Osteoblast (primary cell): ENCODE measurements around the gene MYOG. TPM values are rescaled to one million over a fixed set of nuclear protein-coding genes. Genes with fewer than 3 reads are reported as not detected.

ENCODE experiments used
- DNase-seq: peaks from one replicate; pipeline ENCODE4 v3.0.0; 2011; ENCODE audit warnings: low spot score, mixed read lengths; ENCODE audit not compliant: insufficient read length; ENCODE audit errors: missing footprints
- H2AFZ ChIP-seq: 2 replicates; pipeline ENCODE4 v1.6.0; 2011; ENCODE audit warnings: mild to moderate bottlenecking, low read length
- H3K27ac ChIP-seq: 2 replicates; pipeline ENCODE4 v1.5.1; 2011; ENCODE audit warnings: mild to moderate bottlenecking, low read depth, low read length, moderate library complexity
- H3K27me3 ChIP-seq: 2 replicates; pipeline ENCODE4 v1.6.0; 2012; ENCODE audit warnings: mild to moderate bottlenecking, control low read depth, inconsistent platforms, low read length, moderate library complexity; ENCODE audit not compliant: insufficient read depth
- H3K36me3 ChIP-seq: 2 replicates; pipeline ENCODE4 v1.5.1; 2011; ENCODE audit warnings: mild to moderate bottlenecking, low read length, control low read depth, moderate library complexity; ENCODE audit not compliant: insufficient read depth
- H3K4me1 ChIP-seq: 2 replicates; pipeline ENCODE4 v1.5.1; 2011; ENCODE audit warnings: mild to moderate bottlenecking, low read length, control low read depth, moderate library complexity; ENCODE audit not compliant: insufficient read depth
- H3K4me2 ChIP-seq: 2 replicates; pipeline ENCODE4 v1.6.0; 2011; ENCODE audit warnings: mild to moderate bottlenecking, low read length; ENCODE audit not compliant: insufficient read depth
- H3K4me3 ChIP-seq: fragments of 200-600 bp; sonication (generic); 3 replicates; pipeline ENCODE4 v1.5.1; 2012; ENCODE audit warnings: mild to moderate bottlenecking, low read length, inconsistent platforms; ENCODE audit not compliant: insufficient read depth
- H3K79me2 ChIP-seq: 2 replicates; pipeline ENCODE4 v1.6.0; 2012; ENCODE audit warnings: mild to moderate bottlenecking, low read length, control low read depth, inconsistent platforms; ENCODE audit not compliant: insufficient read depth
- H3K9me3 ChIP-seq: 2 replicates; pipeline ENCODE4 v1.5.1; 2011; ENCODE audit warnings: low read depth, low read length, control low read depth
- H4K20me1 ChIP-seq: 2 replicates; pipeline ENCODE4 v1.6.0; 2012; ENCODE audit warnings: mild to moderate bottlenecking, low read length, control low read depth; ENCODE audit not compliant: insufficient read depth
- total RNA-seq: library from RNA; depleted of rRNA; stranded (reverse); fragments of >200 nt; gene quantifications from 2 replicates; pipeline ENCODE4 v1.2.3, GENCODE V29; 2012
- TF ChIP-seq, protein P1 (sequence below): IDR thresholded peaks from 2 replicates; pipeline ENCODE4 v1.5.1; 2011; ENCODE audit warnings: mild to moderate bottlenecking, low read depth, low read length, moderate library complexity; ENCODE audit errors: extremely low read depth

MYOG gene
- total RNA-seq, 1 donor: not detected

DNA sequence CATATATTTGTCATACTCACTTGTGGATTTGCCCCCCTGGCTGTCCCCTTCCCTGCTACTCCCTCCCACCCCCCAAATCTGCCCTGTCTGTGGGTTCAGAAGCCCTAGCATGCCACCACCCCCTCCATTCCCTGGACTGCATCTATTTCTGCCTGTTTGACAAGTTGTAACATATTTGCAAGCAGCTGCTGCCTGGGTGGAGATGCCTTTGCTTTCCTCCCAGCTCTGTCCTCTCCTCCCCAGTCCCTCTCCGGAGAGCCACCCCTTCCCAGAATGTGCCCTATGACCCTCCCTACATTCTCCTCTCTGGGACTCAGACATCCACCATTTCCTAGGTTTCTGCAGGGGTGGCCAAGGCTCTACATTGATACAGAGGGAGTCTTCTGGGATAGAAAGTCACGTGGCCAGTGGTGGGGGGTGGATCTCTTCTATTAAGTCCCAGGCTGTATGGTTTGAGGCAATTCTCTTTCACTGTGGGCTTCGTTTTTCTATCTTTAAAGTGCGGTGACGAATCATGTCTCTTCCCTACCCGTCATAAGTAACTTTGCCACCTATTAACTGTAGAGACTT, 6.0 kb upstream of the MYOG start:
- peak; percentile 62 for DNase-seq
- H3K4me3 ChIP-seq: no peak overlapping the region
- H3K27me3 ChIP-seq: peaks cover 45% of the 10 kb centered on the region
- H2AFZ ChIP-seq: no peak overlapping the region
- H3K79me2 ChIP-seq: no peaks in the 10 kb centered on the region
- H3K27ac ChIP-seq: no peak overlapping the region
- no peaks in the 10 kb centered on the region for H3K4me1 ChIP-seq
- peaks cover 3% of the 10 kb centered on the region for H3K9me3 ChIP-seq
- no peak overlapping the region for H3K4me2 ChIP-seq
- no peaks in the 10 kb centered on the region for H4K20me1 ChIP-seq
- TF ChIP-seq, protein P1, sequence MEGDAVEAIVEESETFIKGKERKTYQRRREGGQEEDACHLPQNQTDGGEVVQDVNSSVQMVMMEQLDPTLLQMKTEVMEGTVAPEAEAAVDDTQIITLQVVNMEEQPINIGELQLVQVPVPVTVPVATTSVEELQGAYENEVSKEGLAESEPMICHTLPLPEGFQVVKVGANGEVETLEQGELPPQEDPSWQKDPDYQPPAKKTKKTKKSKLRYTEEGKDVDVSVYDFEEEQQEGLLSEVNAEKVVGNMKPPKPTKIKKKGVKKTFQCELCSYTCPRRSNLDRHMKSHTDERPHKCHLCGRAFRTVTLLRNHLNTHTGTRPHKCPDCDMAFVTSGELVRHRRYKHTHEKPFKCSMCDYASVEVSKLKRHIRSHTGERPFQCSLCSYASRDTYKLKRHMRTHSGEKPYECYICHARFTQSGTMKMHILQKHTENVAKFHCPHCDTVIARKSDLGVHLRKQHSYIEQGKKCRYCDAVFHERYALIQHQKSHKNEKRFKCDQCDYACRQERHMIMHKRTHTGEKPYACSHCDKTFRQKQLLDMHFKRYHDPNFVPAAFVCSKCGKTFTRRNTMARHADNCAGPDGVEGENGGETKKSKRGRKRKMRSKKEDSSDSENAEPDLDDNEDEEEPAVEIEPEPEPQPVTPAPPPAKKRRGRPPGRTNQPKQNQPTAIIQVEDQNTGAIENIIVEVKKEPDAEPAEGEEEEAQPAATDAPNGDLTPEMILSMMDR: no peak
- no peaks in the 10 kb centered on the region for H3K36me3 ChIP-seq

DNA sequence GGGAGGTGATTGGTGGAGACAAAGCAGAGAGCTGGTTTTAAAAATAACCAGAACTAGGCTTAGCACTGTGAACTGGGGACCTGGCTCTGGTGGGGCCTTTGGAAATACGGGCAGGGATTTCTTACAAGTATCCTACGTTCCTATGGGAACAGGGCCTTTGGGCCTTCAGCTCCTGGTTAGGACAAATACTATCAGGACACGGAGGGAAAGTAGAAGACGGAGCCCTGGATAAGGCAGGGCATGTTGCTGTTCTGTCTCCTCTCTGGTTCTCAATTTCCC, 5.3 kb upstream of the MYOG start:
- H2AFZ ChIP-seq: no peak overlapping the region
- H3K79me2 ChIP-seq: no peaks in the 10 kb centered on the region
- no peak overlapping the region for H3K4me2 ChIP-seq
- peaks cover 47% of the 10 kb centered on the region for H3K27me3 ChIP-seq
- no peak overlapping the region for H3K27ac ChIP-seq
- H3K4me3 ChIP-seq: no peak overlapping the region
- no peak for DNase-seq
- no peaks in the 10 kb centered on the region for H4K20me1 ChIP-seq
- no peaks in the 10 kb centered on the region for H3K36me3 ChIP-seq
- H3K4me1 ChIP-seq: no peaks in the 10 kb centered on the region
- H3K9me3 ChIP-seq: peaks cover 3% of the 10 kb centered on the region
- TF ChIP-seq, protein P1: no peak

DNA sequence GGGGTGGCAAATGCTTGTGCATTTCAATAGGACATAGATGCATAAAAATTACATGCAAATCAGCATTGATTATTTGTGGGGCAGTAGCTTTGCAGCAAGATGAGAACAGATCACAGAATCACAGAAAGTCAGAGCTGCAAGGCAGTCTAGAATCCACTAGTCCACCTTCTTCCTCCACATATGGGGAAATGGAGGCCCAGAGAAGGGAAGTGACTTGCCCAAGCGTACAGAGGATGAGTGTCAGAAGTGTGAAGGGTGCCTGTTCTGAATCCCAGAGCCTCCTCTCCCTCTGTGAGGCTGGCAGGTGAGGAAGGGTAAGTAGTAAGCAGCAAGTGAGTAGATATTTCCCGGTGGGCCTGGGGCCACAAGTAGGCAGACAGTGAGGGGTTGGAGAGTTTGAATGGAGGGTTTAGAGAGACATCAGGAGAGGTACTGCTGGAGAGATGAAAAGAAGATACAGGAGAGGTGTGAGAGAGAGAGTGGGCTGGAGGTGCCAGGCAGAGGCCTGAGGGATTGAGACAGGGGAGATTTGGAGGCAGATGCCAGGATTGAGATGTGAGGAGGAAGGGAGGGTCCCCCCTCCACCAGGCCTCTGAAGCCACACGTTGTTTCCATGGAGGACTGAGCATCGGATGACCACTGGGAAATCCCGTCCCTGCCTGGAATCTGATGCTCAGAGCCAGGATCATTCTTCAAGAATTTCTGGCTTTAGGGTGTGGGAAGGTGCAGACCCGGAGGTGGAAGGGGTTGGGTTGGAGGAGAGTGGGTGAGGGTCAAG, 4.8 kb upstream of the MYOG start:
- Histone ChIP-seq H3K36me3 (no peaks in the 10 kb centered on the region), H3K4me3 (no peak overlapping the region), H2AFZ (no peak overlapping the region), H4K20me1 (no peaks in the 10 kb centered on the region), H3K27me3 (peaks cover 43% of the 10 kb centered on the region), H3K4me2 (no peak overlapping the region), H3K27ac (no peak overlapping the region), H3K9me3 (peaks cover 3% of the 10 kb centered on the region), H3K79me2 (no peaks in the 10 kb centered on the region), H3K4me1 (no peaks in the 10 kb centered on the region)
- DNase-seq: peak; percentile 34
- TF ChIP-seq, protein P1: no peak

DNA sequence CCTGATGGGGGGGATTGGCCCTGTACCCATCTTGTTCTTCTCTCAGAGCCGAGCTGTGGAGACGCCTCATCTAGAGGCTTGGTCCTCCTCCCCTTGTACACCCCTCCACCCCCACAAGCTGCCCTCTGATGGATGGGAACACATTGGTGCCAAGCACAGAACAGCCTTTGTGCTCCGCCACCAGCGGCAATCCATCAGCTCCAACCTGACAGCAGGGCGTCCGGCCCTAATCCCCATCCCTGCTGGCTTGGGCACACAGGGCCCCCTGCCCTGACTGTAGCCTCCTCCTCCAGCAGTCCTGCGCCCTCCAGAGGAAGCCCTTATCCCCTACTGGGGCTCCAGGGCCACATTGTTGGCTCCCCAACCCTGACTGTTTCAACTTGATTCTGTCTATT, 3.8 kb upstream of the MYOG start:
- Histone ChIP-seq H3K9me3 (peaks cover 1% of the 10 kb centered on the region), H3K4me1 (no peaks in the 10 kb centered on the region), H3K36me3 (no peaks in the 10 kb centered on the region), H3K4me2 (no peak overlapping the region), H3K4me3 (no peak overlapping the region), H4K20me1 (no peaks in the 10 kb centered on the region), H3K27me3 (peaks cover 43% of the 10 kb centered on the region), H2AFZ (no peak overlapping the region), H3K79me2 (no peaks in the 10 kb centered on the region), H3K27ac (no peak overlapping the region)
- TF ChIP-seq, protein P1: no peak
- peak; percentile 35 for DNase-seq
